GM20431 (cell line): ENCODE data around the gene PATL2.
"Not testable (repeated sequence)": the region's sequence is repeated elsewhere in the genome, so short reads cannot be mapped to it uniquely, and the experiment has no call there.

Source experiments
- in situ Hi-C: fragments of 300-500 bp; cut with MseI, MboI; formaldehyde crosslinking; loops from one replicate; pipeline ENCODE4 v1.15.0; 2020; ENCODE audit warnings: low sequenced_read_pairs; ENCODE audit not compliant: unreplicated experiment

PATL2 gene

DNA sequence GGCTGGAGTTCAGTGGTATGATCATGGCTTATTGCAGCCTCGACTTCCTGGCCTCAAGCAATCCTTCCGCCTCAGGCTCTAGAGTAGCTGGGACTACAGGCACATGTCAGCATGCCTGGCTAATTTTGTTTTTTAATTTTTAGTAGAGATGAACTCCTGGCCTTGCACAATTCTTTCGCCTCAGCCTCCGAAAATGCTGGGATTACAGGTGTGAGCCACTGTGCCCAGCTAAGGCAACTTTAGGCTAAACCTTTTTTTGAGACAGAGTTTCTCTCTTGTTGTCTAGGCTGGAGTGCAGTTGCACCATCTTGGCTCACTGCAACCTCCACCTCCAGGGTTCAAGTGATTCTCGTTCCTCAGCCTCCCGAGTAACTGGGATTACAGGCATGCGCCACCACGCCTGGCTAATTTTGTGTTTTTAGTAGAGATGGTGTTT is 8.9 kb upstream of the PATL2 start:
- in situ Hi-C loops = loop anchor here (10.0 kb wide), 1 partner anchor 55 kb away; the partner anchor contains the start of gene SPG11

DNA sequence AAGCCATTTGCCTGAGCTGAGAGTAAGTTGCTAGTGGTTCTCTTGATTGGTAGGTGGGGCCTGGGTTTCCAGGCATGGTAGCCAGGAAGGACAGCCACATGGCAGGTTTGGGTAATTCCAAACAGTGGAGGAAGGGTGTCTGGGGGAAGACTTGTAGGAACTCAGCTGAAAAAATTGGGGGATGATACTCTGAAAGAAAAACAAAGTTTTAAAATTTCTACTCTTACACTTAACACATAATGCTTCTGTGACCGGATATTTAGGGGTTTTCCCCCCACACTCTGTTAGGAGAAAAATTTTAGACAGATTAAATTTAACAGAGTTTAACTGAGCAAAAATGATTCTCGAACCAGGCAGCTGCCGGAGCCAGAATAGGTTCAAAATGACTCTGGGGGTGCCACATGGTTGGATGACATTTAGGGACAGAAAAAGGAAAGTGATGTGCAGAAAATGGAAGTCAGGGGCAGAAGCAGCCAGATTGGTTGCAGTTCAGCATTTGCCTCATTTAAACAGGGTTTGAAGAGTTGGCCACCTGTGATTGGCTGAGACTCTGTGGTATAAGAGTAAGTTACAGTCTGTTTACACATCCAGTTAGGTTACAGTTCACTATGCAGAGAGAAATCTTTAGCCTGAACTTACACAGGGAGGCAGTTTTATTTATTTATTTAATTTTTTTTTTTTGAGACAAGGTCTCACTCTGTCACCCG is 8.3 kb upstream of the PATL2 start:
- in situ Hi-C loops = loop anchor here (10.0 kb wide), 1 partner anchor 55 kb away; the partner anchor contains the start of gene SPG11

DNA sequence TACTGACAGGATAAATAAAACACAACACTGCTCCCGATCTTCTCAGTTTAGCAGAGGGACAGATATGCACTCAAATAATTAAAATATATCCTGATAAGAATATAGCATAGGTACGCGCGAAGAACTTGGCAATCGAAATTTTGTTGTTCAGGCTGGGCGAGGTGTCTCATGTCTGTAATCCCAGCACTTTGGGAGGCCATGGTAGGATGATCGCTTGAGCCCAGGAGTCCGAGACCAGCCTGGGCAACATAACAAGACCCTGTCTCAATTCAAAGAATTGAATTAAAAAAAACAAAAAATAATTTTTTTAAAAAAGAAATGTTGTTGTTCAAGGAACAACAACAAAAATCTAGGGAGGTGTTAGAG is 7.8 kb upstream of the PATL2 start:
- in situ Hi-C loops = loop anchor here (10.0 kb wide), 1 partner anchor 54 kb away; the partner anchor contains the start of gene SPG11

DNA sequence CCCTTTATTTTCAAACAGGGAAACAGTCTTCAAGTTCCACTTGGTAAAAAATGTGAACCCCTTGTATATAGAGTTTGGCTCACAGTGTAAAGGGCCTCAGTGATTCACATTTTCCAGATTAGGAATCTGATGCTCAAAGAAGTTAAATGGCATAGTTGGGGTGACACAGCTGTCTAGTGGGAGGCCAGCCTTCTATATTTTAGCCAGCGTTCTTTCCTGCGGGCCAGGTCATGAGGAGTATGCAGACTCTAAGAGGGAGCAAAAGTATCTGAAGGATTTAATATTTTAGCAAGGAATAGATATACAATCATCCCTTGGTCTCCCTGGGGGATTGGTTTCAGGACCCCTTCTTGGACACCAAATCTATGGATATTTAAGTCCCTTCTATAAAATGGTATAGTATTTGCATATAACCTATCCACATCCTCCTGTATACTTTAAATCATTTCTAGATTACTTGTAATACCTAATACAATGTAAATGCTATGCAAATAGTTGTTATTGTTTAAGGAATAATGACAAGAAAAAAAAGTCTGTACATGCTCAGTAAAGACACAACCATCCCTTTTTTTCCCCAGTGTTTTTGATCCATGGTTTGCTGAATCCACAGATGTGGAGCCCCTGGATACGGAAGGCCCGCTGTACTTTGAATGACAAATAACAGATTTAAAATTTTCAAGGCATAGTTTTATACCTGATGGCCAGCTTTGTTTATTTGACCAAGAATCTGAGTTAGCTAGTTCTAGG is 7.2 kb upstream of the PATL2 start:
- in situ Hi-C loops = loop anchor here (10.0 kb wide), 1 partner anchor 54 kb away; the partner anchor contains the start of gene SPG11

DNA sequence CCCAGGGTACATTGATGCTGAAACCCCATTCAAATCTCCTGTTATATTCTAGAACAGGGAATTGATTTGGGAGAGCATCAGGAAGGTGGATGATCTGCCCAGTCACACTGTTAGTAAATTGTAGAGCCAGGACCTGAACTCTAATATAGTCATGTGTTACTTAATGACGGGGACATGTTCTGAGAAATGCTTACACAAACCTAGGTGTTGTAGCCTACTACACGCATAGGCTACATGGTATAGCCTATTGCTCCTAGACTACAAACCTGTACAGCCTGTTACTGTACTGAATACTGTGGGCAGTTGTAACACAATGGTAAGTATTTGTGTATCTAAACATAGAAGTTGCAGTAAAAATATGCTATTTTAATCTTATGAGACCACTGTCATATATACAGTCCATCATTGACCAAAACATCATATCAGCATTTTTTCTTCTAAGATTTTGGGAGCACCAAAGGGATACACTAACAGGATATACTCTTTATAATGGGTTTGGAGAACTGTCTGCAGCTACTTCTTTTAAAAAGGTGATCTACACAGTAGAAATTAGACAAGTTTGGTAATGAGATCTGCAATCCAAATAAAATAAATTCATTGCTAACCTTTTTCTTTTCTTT is 6.0 kb upstream of the PATL2 start:
- in situ Hi-C loops = loop anchor here (10.0 kb wide), 1 partner anchor 52 kb away; the partner anchor contains the start of gene SPG11

DNA sequence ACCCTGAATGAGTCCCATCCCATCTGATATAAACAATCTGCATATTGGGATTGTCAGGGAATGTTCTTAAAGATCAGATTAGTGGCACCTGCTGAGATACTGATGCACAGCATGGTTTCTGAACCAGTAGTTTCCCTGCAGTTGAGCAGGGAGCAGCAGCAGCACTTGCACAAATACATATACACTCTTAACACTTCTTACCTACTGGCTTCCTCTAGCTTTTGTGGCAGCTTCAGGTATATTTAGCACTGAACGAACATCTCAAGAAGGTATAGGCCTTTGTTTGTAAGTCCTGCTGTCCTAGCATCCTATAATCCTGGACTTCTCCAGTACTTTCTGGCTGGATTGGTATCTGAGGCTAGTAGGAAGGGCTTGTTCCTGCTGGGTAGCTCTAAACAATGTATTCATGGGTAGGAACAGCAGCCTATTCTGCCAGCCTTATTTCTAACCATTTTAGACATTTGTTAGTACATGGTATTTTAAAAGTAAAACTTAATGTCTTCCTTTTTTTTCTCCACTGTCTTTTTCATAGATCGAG is 4.7 kb upstream of the PATL2 start:
- in situ Hi-C loops = loop anchor here (10.0 kb wide), 1 partner anchor 51 kb away; the partner anchor contains the start of gene SPG11

DNA sequence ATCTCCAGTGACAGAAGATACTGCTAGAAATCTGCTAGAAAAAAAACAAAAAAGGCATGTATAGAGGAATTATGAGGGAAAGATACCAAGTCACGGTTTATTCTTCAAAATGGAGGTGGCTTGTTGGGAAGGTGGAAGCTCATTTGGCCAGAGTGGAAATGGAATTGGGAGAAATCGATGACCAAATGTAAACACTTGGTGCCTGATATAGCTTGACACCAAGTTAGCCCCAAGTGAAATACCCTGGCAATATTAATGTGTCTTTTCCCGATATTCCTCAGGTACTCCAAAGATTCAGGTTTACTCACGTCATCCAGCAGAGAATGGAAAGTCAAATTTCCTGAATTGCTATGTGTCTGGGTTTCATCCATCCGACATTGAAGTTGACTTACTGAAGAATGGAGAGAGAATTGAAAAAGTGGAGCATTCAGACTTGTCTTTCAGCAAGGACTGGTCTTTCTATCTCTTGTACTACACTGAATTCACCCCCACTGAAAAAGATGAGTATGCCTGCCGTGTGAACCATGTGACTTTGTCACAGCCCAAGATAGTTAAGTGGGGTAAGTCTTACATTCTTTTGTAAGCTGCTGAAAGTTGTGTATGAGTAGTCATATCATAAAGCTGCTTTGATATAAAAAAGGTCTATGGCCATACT is 4.1 kb upstream of the PATL2 start:
- in situ Hi-C loops = loop anchor here (10.0 kb wide), 1 partner anchor 50 kb away; the partner anchor contains the start of gene SPG11

DNA sequence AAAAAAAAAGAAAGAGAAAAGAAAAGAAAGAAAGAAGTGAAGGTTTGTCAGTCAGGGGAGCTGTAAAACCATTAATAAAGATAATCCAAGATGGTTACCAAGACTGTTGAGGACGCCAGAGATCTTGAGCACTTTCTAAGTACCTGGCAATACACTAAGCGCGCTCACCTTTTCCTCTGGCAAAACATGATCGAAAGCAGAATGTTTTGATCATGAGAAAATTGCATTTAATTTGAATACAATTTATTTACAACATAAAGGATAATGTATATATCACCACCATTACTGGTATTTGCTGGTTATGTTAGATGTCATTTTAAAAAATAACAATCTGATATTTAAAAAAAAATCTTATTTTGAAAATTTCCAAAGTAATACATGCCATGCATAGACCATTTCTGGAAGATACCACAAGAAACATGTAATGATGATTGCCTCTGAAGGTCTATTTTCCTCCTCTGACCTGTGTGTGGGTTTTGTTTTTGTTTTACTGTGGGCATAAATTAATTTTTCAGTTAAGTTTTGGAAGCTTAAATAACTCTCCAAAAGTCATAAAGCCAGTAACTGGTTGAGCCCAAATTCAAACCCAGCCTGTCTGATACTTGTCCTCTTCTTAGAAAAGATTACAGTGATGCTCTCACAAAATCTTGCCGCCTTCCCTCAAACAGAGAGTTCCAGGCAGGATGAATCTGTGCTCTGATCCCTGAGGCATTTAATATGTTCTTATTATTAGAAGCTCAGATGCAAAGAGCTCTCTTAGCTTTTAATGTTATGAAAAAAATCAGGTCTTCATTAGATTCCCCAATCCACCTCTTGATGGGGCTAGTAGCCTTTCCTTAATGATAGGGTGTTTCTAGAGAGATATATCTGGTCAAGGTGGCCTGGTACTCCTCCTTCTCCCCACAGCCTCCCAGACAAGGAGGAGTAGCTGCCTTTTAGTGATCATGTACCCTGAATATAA is 2.2 kb upstream of the PATL2 start:
- in situ Hi-C loops = loop anchor here (10.0 kb wide), 1 partner anchor 48 kb away; the partner anchor contains the start of gene SPG11

DNA sequence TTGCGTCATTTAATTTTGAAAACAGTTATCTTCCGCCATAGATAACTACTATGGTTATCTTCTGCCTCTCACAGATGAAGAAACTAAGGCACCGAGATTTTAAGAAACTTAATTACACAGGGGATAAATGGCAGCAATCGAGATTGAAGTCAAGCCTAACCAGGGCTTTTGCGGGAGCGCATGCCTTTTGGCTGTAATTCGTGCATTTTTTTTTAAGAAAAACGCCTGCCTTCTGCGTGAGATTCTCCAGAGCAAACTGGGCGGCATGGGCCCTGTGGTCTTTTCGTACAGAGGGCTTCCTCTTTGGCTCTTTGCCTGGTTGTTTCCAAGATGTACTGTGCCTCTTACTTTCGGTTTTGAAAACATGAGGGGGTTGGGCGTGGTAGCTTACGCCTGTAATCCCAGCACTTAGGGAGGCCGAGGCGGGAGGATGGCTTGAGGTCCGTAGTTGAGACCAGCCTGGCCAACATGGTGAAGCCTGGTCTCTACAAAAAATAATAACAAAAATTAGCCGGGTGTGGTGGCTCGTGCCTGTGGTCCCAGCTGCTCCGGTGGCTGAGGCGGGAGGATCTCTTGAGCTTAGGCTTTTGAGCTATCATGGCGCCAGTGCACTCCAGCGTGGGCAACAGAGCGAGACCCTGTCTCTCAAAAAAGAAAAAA is 1.4 kb upstream of the PATL2 start:
- in situ Hi-C loops = loop anchor here (10.0 kb wide), 1 partner anchor 48 kb away; the partner anchor contains the start of gene SPG11

DNA sequence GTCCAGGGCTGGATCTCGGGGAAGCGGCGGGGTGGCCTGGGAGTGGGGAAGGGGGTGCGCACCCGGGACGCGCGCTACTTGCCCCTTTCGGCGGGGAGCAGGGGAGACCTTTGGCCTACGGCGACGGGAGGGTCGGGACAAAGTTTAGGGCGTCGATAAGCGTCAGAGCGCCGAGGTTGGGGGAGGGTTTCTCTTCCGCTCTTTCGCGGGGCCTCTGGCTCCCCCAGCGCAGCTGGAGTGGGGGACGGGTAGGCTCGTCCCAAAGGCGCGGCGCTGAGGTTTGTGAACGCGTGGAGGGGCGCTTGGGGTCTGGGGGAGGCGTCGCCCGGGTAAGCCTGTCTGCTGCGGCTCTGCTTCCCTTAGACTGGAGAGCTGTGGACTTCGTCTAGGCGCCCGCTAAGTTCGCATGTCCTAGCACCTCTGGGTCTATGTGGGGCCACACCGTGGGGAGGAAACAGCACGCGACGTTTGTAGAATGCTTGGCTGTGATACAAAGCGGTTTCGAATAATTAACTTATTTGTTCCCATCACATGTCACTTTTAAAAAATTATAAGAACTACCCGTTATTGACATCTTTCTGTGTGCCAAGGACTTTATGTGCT is 721 bp upstream of the PATL2 start:
- in situ Hi-C loops = loop anchor here (10.0 kb wide), 1 partner anchor 47 kb away; the partner anchor contains the start of gene SPG11

DNA sequence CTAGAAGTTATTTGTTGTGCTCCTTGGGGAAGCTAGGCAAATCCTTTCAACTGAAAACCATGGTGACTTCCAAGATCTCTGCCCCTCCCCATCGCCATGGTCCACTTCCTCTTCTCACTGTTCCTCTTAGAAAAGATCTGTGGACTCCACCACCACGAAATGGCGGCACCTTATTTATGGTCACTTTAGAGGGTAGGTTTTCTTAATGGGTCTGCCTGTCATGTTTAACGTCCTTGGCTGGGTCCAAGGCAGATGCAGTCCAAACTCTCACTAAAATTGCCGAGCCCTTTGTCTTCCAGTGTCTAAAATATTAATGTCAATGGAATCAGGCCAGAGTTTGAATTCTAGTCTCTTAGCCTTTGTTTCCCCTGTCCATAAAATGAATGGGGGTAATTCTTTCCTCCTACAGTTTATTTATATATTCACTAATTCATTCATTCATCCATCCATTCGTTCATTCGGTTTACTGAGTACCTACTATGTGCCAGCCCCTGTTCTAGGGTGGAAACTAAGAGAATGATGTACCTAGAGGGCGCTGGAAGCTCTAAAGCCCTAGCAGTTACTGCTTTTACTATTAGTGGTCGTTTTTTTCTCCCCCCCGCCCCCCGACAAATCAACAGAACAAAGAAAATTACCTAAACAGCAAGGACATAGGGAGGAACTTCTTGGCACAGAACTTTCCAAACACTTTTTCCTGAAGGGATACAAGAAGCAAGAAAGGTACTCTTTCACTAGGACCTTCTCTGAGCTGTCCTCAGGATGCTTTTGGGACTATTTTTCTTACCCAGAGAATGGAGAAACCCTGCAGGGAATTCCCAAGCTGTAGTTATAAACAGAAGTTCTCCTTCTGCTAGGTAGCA is 657 bp downstream of the PATL2 start:
- in situ Hi-C loops = loop anchor here (10.0 kb wide), 1 partner anchor 46 kb away; the partner anchor contains the start of gene SPG11

DNA sequence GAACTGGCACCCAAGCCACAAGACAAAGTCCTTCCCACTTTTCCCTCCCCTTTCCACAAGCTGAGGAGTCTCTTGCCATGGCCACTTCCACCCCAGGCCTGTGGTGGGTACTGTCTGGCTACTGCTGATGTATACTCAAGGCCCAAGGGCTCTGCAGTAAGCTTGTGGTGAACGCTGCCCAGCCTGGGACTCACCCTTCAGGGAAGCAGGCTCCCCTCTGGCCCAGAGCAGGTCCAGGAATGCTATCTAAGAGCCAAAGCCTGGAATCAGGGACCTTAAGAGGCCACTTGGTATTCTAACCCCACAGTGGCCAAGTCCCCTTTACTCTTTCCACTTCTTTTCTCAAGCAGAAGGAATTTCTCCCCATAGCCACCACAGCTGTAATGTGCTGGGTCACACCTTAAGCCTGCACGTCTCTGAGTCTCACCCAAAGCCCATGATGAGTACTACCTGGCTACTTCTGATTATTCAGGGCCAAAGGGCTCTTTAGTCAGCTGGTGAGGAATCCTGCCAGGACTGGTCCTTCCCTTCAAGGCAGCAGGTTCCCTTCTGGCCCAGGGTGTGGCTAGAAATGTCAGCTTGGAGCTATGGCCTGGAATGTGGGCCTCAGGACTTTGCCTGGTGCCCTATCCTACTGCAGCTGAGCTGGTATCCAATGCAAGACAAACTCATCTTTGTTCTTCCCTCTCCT is 4.0 kb downstream of the PATL2 start:
- in situ Hi-C loops = no loop called here

DNA sequence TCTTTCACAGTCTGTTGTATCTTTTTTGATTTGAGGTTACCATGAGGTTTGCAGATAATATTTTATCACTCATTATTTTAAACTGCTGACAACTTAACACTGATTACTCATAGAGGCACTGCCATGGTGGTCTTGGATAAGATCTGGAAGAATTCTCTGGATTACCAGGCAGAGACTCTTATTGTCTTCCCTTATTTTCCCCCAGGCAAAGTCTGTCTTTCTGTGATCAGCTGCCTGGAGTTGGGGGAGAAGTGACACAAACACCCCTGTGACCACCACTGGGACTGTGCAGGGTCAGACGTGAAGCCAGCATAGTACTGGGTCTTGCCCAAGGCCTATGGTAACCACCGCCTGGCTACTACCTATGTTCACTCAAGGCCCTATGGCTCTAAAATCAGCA is 4.7 kb downstream of the PATL2 start:
- in situ Hi-C loops = no loop called here

DNA sequence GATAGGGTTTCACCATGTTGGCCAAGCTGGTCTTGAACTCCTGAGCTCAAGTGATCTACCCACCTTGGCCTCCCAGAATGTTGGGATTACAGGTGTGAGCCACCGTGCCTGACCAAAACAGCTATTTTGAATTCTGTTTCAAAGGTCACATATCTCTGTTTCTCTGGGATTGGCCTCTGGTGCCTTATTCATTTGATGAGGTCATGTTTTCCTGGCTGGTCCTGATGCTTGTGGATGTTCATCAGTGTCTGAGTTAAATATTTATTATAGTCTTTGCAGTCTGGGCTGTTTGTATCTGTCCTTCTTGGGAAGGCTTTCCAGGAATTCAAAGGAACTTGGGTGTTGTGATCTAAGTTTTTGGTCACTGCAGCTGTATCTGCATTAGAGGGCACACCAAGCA is 5.1 kb downstream of the PATL2 start:
- in situ Hi-C loops = no loop called here

DNA sequence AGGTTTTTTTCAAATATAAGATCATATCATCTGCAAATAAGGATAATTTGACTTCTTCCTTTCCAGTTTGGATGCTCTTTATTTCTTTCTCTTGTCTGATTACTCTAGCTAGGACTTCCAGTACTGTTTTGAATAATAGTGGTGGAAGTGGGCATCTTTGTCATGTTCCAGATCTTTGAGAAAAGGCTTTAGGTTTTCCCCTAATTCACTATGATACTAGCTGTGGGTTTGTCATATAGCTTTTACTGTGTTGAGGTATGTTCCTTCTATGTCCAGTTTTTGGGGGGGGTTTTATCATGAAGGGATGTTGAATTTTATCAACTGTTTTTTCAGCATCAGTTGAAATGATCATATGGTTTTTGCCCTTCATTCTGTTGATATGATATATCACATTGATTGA is 10.4 kb downstream of the PATL2 start:
- in situ Hi-C loops = not testable (repeated sequence)

DNA sequence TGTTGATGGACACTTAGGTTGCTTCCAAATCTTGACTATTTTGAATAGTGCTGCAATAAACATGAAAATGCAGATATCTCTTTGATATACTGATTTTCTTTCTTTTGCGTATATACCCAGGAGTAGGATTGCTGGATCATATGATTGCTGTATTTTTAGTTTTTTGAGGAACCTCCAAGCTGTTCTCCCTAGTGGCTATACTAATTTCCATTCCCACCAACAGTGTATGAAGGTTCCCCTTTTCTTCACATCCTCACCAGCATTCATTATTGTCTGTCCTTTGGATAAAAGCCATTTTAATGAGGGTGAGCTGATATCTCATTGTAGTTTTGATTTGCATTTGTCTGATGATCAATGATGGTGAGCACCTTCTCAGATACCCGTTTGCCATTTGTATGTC is 12.5 kb downstream of the PATL2 start:
- in situ Hi-C loops = no loop called here
